HG03066 (cell line): ENCODE measurements around the gene SAMD13.
A peak's percentile ranks its signal among the peaks of the same experiment; 100 is the strongest.
"Not testable (repeated sequence)": the region's sequence is repeated elsewhere in the genome, so short reads cannot be mapped to it uniquely, and the experiment has no call there.

ENCODE experiments used
- ATAC-seq: cut with Tn5 transposase; IDR thresholded peaks from one replicate; pipeline ENCODE4 v1.9.1; 2021; ENCODE audit warnings: low read depth; ENCODE audit not compliant: unreplicated experiment

SAMD13 gene

DNA sequence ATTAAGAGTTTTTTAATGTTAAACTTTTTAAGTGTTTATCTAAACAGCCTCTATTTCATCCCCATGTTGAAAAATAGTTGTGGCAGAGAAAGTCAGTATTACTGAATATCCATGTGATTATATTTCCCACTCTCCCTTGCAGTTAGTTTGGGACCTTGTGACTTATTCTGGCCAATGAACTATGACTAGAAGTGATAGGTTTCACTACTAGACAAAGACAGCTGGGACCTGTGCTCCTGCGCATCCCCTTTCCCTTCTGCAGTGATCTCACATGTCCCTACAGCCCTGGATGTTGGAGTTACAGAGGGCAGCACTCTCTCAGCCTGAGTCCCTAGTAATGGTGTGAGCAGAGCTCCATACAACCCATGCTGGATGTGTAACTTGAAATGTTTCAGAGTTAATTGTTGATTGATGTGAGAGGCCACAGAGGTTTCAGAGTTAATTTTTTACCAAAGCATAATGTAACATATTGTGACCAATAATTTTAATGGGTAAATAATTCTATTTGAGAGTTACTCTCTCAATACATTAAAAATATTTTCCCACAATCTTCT lies 18.7 kb upstream of the SAMD13 start:
- ATAC-seq, result no peak

GRCh38 chr1:84283381-84283780 lies 18.1 kb upstream of the SAMD13 start:
- ATAC-seq, result no peak

GRCh38 chr1:84286071-84286470 lies 15.4 kb upstream of the SAMD13 start:
- ATAC-seq, result no peak

GRCh38 chr1:84287389-84287788 lies 14.1 kb upstream of the SAMD13 start:
- not testable (repeated sequence) for ATAC-seq

DNA sequence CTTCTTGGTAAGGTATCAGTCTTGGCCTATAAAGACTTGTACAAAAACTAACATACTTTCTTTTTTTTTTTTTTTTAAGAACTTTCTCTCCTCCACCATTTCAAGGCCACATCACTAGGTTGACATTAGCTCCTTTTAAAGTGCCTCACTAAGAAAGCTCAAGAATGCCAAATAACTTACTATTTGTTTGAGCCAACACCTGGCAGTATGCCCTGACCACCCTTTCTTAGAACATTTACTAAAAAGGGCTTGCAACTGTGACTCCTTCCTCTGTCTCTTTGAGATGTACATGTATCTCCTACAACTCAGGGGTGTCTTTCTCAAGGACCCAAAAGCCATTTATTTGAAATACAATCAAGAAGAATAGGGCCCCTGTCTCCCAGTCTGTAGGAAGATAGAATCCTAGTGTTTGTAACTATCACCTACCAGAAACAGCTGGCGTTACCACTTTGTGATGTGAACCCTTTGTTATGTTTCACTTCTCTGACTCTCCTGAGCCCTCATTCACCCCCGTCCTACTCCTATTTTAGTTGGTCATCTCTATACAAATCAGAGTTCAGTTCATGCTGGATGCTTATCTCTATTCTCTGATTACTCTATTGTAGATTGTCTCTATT lies 12.2 kb upstream of the SAMD13 start:
- no peak for ATAC-seq

DNA sequence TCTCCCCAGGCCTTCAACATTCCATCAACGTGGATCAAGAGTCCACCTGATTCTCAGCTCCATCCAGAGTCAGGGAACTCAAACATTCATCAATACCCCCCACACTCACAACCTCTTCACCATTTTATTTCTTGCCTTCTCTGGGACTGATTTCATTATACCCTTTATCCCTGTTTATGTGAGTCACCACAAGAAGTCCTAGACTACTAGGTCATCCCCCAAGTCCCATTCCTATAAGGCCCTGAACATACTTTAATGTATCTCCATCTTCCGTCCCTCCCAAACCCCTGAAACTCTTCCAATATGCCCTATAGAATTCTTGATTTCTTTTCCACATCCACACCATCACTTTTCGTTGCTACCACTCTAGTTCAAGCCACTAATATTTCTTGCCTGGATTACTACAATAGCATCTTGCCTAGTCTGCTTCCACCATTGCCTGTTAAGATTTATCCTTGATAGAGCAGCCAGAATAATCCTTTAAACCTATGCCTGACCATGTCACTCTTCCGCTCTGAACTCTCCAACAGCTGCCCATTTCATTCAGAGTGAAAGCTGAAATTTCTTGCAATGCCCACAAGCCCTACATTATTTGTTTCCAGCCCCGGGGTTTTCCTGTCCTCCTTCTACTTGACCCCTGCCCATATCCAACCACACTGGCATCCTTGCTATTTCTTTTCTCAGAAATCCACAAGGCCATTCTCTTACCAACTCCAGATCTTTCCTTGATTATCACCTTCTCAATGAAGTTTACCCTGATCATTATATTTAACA lies 9.4 kb upstream of the SAMD13 start:
- ATAC-seq, result no peak

DNA sequence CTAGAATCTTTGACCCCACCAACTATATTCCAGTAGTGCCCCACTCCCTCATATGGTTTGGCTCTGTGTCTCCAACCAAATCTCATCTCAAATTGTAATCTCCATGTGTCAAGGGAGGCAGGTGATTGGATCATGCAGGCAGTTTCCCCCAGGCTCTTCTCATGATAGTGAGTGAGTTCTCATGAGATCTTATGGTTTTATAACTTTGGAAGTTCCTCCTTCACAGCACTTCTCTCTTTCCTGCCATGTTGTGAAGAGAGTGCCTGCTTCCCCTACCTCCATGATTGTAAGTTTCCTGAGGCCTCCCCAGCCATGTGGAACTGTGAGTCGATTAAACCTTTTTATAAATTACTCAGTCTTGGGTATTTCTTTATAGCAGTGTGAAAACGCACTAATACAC lies 7.7 kb upstream of the SAMD13 start:
- ATAC-seq, result no peak

DNA sequence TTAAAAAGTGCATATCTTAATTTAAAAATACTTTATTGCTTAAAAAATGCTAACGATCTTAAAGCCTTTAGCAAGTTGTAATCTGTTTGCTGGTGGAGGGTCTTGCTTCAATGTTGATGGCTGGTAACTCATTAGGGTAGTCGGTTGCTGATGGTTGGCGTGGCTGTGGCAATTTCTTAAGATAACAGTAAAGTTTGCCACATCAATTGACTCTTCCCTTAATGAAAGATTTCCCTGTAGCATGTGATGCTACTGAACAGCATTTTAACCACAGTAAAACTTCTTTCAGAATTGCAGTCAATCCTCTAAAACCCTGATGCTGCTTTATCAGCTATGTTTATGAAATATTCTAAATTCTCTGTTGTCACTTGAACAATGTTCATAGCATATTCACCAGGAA lies 6.8 kb upstream of the SAMD13 start:
- ATAC-seq, result no peak

- peak; percentile 0 for ATAC-seq
These were observed 3.8 kb upstream of the SAMD13 start for GRCh38 chr1:84297546-84298244.

DNA sequence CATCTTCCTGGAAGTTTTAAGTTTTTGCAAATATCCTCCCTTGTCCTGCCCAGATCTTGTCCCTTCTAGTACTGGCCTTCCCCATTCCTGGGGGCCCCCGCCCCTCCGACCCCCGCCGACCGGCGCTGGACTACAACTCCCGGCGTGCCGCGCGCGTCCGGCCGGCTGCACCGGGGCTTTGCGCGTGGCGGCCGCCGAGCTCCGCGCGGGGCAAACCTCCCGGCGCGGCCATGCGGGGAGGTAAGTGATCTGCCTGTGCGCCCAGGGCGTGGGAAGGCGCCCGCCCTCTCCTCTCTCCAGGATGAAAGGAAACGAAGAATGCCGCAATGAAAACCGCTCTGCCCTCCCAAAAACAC lies 3.2 kb upstream of the SAMD13 start:
- ATAC-seq, result peak; percentile 61

GRCh38 chr1:84298684-84299535 lies 2.6 kb upstream of the SAMD13 start:
- ATAC-seq, result peak; percentile 34

DNA sequence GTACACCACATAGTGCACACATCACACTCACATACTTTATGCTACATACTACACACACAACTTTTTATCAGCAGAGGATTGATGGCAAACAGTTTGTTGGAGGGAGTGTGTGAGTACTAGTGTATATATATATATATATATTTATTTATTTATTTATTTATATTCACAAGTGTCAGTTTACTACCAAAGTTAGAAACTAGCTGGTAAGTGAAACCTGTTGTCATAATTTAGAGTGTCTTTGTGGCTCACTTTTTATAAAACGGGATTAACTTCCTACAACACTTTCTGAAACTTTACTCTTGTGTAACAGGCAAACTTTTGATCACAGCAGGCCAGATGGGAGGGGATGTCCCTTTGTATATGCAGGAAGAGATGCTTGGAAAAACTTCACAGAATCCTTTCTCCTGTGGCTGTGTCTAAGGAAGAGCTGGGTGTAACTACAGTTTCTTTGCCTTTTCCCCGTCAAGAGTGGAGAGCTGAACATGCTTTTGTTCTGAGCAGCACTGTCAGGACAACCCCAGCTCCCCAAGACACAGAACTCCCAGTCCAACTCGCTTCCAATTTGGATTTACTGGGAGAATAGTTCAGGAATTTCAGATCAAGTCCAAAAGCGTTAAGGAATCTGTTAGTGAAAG lies 1.9 kb upstream of the SAMD13 start:
- ATAC-seq, result no peak

DNA sequence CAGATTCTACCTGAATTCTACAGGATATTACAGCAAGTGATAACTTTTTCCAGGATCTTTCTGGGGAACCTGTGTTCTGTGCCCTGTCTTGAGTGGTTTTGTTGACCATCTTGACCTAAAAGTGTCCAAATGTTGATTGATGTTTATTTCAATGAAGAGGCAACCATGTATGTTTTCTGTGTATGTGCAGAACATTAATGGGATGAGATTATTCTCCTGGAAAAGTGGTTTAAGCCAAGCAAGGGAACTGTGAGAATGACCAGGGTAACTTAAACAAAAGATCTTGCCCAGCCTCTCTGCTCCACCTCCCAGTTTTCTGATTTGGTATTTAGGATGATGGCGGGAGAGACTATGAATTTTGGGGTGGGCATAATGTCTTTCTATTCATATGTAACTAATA lies 1.0 kb upstream of the SAMD13 start:
- no peak for ATAC-seq

DNA sequence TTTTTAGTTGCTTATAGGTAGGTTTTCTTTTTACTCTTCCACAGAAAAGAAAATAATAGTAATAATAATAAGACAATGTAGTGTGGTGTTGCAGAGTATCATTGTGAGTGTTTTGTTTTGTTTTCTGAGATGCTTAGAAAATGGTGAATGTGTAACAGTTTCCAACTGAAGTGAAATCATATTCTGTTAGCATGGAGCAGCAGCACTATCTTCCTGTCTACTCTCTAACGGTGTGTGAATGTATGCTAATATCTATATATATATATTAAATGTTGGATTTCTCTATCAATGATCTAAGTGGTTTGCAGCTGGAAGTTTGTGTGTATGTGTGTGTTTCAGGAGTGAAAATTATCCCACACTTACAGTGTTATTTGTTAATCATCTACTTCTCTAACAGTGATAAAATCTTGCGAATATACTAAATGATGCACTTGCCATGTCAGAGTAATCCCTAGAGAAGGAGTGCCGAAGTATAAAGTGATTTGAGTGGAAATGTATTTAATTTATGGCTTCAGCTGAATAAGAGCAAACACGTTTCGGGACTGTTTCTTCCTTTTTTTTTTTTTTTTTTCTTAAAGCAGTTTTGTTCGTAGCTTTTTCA lies 377 bp downstream of the SAMD13 start:
- no peak for ATAC-seq

DNA sequence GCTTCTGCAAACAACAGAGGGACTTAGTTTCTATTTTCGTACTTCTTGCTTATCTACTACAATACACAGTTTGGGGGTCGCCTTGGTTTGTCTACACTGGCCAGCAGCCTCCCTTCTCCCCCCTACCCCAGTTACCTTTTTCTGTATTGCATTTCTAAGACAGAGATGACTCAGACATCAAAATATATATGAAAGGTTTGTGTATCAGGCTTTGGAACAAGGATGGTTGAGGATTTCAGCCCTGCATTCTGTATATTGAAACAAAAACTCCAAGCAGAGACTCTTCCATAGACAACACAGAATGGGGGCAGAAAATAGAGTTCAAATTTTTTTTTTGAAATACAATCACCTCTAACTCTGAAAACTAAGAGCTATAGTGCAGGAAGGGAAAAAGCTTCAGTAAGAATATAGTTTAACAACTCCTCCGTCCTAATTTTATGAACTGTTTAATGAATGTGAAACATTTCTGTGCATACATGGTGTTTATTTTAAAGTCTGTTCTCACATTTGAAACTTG lies 1.9 kb downstream of the SAMD13 start:
- no peak for ATAC-seq

DNA sequence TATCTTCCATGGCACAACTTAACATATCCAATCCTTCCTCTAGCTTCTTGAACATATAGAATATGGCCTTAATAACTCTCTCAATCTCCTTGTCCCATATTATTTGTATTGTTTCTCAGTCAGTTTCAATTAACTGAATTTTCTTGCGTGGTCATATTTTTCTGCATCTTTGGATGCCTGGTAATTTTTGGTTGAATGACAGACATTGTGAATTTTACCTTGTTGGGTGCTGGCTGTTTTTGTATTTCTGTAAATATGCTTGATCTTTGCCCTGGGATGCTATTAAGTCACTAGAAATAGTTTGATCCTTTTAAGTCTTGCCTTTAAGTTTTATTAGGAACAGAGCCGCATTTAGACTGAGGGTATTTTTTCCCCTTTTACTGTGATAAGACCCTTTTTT lies 5.9 kb downstream of the SAMD13 start:
- ATAC-seq, result no peak

GRCh38 chr1:84311296-84311695 lies 9.8 kb downstream of the SAMD13 start:
- ATAC-seq, result no peak

- ATAC-seq, result no peak
These were observed 18.2 kb downstream of the SAMD13 start for GRCh38 chr1:84319662-84320061.

DNA sequence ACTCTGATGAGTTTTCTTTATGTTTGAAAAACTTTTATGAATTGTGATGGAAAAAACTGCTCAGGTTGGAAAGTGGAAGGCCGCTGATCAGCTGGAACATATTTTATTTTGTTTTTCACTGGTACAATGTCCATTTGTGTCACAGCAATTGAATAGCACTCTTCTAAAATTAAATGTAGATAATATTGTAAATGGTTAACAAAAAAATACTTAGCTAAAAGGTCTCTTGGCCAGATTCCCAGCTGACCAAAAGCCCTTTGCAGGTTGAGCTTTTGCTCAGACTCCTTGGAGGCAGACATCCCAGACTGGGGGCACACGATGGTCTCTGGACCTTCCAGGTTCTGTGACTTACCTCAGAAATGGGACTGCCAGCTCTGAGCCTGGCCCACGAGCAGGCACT lies 26.3 kb downstream of the SAMD13 start:
- ATAC-seq, result no peak
